Caco-2 (cell line): ENCODE measurements around the gene LIN37. TPM values are rescaled to one million over a fixed set of nuclear protein-coding genes. Genes with fewer than 3 reads are reported as not detected.

ENCODE experiments used
- BruUV-seq: library from RNA; stranded (reverse); fragments of 400-500 nt; replicated peaks from 2 replicates; lab custom pipeline; 2021; lab: Mats Ljungman, UMichigan
- CTCF ChIA-PET: fragments of 300-600 bp; sonication (Branson Sonifier 250); formaldehyde crosslinking; loops from one replicate; lab custom pipeline; 2022; ENCODE audit warnings: antibody characterized with exemption; lab: Charles Lee
- POLR2A ChIA-PET: fragments of 300-600 bp; sonication (Branson Sonifier 250); formaldehyde crosslinking; loops from one replicate; lab custom pipeline; 2022; ENCODE audit warnings: antibody characterized with exemption; lab: Charles Lee
- DNase-seq, 2 experiments: peaks; one replicate each; pipeline versions ENCODE4 v3.0.0 to v3.0.0-alpha.2; 2020 to 2022
- H3K27me3 ChIP-seq: replicated peaks from 2 replicates; pipeline ENCODE4 v1.6.0; 2011; ENCODE audit warnings: low read length; ENCODE audit not compliant: control insufficient read depth, insufficient read depth
- H3K36me3 ChIP-seq: 2 replicates; pipeline ENCODE4 v1.5.1; 2011; ENCODE audit warnings: low read length; ENCODE audit not compliant: control insufficient read depth, insufficient read depth
- H3K4me1 ChIP-seq: fragments of 250-450 bp; sonication (Bioruptor Pico); 2 replicates; pipeline ENCODE4 v1.5.1; 2020; ENCODE audit warnings: mild to moderate bottlenecking
- H3K4me3 ChIP-seq: 2 replicates; pipeline ENCODE4 v1.5.1; 2011; ENCODE audit warnings: low read depth, mild to moderate bottlenecking, control low read depth, low read length
- H3K9me3 ChIP-seq: fragments of 250-450 bp; sonication (Bioruptor Pico); 2 replicates; pipeline ENCODE4 v1.5.1; 2020; ENCODE audit warnings: mild to moderate bottlenecking, moderate library complexity
- H3K27ac Mint-ChIP-seq: one replicate; pipeline ENCODE4 v1.8.0; 2022; ENCODE audit warnings: mixed read lengths; ENCODE audit not compliant: unreplicated experiment
- H3K27me3 Mint-ChIP-seq: one replicate; pipeline ENCODE4 v1.8.0; 2022; ENCODE audit warnings: mixed read lengths; ENCODE audit not compliant: insufficient read depth, unreplicated experiment
- H3K36me3 Mint-ChIP-seq: one replicate; pipeline ENCODE4 v1.8.0; 2022; ENCODE audit warnings: mild to moderate bottlenecking, mixed read lengths; ENCODE audit not compliant: insufficient read depth, unreplicated experiment
- H3K4me1 Mint-ChIP-seq: one replicate; pipeline ENCODE4 v1.8.0; 2022; ENCODE audit warnings: low read depth, mixed read lengths; ENCODE audit not compliant: unreplicated experiment
- H3K4me3 Mint-ChIP-seq: one replicate; pipeline ENCODE4 v1.8.0; 2022; ENCODE audit warnings: mild to moderate bottlenecking, moderate library complexity, mixed read lengths; ENCODE audit not compliant: unreplicated experiment
- H3K9me3 Mint-ChIP-seq: one replicate; pipeline ENCODE4 v1.8.0; 2022; ENCODE audit warnings: mixed read lengths; ENCODE audit not compliant: unreplicated experiment
- intact Hi-C: fragments of 100-400 bp; cut with micrococcal nuclease; formaldehyde crosslinking; loops from one replicate; pipeline ENCODE4 v1.10.0; 2022; ENCODE audit not compliant: unreplicated experiment
- total RNA-seq: library from RNA; stranded (reverse); gene quantifications from 2 replicates; pipeline ENCODE4 v1.2.3, GENCODE V29; 2022
- TF ChIP-seq, protein P1 (sequence below), 2 experiments: fragments of 200-600 bp in 1 of 2; IDR thresholded peaks; 1 replicate in 1 of 2; 2 replicates in 1 of 2; pipeline versions ENCODE4 v1.5.1 to v1.8.0; 2011 to 2022; ENCODE audit warnings: antibody characterized with exemption in 1 of 2, control low read depth in 1 of 2, inconsistent platforms in 1 of 2, low read depth in 1 of 2, low read length in 1 of 2, mild to moderate bottlenecking in 1 of 2, moderate library complexity in 1 of 2; ENCODE audit not compliant: insufficient read depth in 1 of 2, severe bottlenecking in 1 of 2, unreplicated experiment in 1 of 2

The LIN37 gene
- total RNA-seq, 1 experiment from 2014 or later, result 10.2 TPM

DNA sequence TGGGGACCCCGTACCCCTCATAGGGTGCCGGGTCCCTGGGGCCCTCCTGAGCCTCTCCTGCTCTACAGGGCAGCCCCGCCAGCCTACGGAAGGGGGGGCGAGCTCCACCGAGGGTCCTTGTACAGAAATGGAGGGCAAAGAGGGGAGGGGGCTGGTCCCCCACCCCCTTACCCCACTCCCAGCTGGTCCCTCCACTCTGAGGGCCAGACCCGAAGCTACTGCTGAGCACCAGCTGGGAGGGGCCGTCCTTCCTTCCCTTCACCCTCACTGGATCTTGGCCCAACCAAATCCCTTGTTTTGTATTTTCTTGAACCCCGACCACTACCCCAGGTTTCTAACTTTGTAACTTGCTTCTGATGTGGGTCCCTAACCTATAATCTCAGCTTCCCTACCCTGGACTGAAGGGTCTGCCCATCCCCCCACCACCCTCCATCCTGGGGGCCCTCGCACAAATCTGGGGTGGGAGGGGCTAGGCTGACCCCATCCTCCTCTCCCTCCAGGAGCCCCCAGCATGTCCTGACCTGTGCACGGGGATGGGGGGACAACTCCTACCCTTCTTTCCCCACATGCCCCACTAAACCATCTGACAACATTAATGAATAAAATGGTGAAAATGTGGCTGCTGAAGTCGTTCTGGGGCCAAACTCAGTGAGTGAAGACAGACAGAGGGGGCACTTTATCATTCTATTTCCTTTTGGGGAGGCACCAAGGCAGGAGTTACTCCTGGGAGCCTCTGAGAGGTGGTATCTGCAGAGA lies 40.0 kb downstream of the LIN37 start:
- Histone ChIP-seq H3K36me3 (no peaks in the 10 kb centered on the region), H3K4me3 (no peak overlapping the region), H3K9me3 (no peaks in the 10 kb centered on the region), H3K4me1 (no peaks in the 10 kb centered on the region), H3K27me3 (no peaks in the 10 kb centered on the region)
- no peak overlapping the region for H3K4me3 Mint-ChIP-seq
- ChIA-PET CTCF (no interaction called here), POLR2A (no interaction called here)
- DNase-seq, result no peak
- H3K9me3 Mint-ChIP-seq, result no peaks in the 10 kb centered on the region
- no peaks in the 10 kb centered on the region for H3K36me3 Mint-ChIP-seq
- TF ChIP-seq, protein P1, sequence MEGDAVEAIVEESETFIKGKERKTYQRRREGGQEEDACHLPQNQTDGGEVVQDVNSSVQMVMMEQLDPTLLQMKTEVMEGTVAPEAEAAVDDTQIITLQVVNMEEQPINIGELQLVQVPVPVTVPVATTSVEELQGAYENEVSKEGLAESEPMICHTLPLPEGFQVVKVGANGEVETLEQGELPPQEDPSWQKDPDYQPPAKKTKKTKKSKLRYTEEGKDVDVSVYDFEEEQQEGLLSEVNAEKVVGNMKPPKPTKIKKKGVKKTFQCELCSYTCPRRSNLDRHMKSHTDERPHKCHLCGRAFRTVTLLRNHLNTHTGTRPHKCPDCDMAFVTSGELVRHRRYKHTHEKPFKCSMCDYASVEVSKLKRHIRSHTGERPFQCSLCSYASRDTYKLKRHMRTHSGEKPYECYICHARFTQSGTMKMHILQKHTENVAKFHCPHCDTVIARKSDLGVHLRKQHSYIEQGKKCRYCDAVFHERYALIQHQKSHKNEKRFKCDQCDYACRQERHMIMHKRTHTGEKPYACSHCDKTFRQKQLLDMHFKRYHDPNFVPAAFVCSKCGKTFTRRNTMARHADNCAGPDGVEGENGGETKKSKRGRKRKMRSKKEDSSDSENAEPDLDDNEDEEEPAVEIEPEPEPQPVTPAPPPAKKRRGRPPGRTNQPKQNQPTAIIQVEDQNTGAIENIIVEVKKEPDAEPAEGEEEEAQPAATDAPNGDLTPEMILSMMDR (IDR thresholded peaks at IDR 0.05; ENCODE audit: insufficient read depth in 1 of 2, low read depth in 1 of 2, low read length in 1 of 2, severe bottlenecking in 1 of 2, unreplicated experiment in 1 of 2), result no peak
- BruUV-seq, result no TSS peak
- no peak overlapping the region for H3K27ac Mint-ChIP-seq
- intact Hi-C loops, result no loop called here
- H3K27me3 Mint-ChIP-seq, result peaks cover 3% of the 10 kb centered on the region
- peaks cover 2% of the 10 kb centered on the region for H3K4me1 Mint-ChIP-seq

DNA sequence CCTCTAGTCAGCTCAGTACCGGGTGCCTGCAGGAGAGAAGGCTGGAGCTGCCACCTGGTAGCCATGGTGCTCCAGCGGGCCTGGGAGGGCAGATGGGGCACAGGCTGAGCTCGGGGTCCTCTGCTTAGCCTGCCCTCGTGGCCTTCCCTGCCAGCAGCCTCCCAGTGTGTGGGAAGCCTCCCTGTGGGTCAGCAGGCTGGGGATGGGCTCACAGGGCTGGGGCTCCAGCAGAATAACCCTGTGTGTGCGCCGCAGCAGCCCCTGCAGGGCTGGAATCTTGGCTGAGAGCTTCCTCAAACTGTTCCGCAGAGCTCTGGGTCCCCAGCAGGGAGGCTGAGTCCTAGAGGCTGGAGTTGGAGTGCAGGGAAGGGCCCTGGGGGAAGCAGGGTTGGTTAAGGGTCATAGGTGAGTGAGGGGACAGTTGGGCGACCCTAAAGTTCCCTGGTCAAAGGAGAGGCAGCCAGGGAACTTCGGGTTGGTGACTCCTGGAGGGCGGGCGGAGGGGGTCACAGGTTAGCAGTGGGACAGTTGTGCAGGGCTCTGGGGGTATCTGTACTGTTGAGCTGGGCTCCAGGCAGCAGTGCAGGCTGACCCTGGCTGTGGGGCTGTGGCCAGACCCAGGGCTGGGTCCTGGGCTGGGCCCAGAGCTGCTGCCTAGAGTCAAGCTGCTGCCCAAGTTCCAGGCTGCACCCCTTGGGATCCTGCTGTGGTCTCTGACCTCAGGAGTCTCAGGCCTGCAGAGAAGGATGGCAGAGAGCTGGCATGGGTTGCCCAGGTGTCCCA lies 41.0 kb downstream of the LIN37 start:
- Histone ChIP-seq H3K9me3 (no peaks in the 10 kb centered on the region), H3K4me3 (no peak overlapping the region), H3K27me3 (no peaks in the 10 kb centered on the region), H3K4me1 (no peaks in the 10 kb centered on the region), H3K36me3 (no peaks in the 10 kb centered on the region)
- Mint-ChIP-seq H3K27ac (no peak overlapping the region), H3K36me3 (peaks cover 5% of the 10 kb centered on the region), H3K4me1 (no peaks in the 10 kb centered on the region), H3K27me3 (peaks cover 5% of the 10 kb centered on the region), H3K9me3 (no peaks in the 10 kb centered on the region), H3K4me3 (no peak overlapping the region)
- intact Hi-C loops, result no loop called here
- TF ChIP-seq, protein P1 (IDR thresholded peaks at IDR 0.05; ENCODE audit: insufficient read depth in 1 of 2, low read depth in 1 of 2, low read length in 1 of 2, severe bottlenecking in 1 of 2, unreplicated experiment in 1 of 2), result no peak
- no peak for DNase-seq
- POLR2A ChIA-PET, result interaction anchor here (0.6 kb wide), 1 partner anchor 1672 kb away, joined by 13 read pairs; no protein-coding TSS in a partner anchor
- CTCF ChIA-PET, result no interaction called here
- no TSS peak for BruUV-seq
